Vagina (tissue), 2 donors: Measurements from ENCODE around the gene GLRX5.

Source experiments
- CTCF ChIP-seq, 3 experiments: fragments of 450-650 bp in 2 of 3; fragments of 200-600 bp in 1 of 3; sonication (generic) in 1 of 3; IDR thresholded peaks; one replicate each; pipeline ENCODE4 v1.5.1; 2017 to 2019; ENCODE audit warnings: antibody characterized with exemption in 3 of 3, mild to moderate bottlenecking in 2 of 3, moderate library complexity in 2 of 3
- POLR2A ChIP-seq, 2 donors: fragments of 450-650 bp; IDR thresholded peaks; one replicate each; pipeline ENCODE4 v1.6.1; 2017; ENCODE audit warnings: antibody characterized with exemption in 2 of 2, mild to moderate bottlenecking in 2 of 2, moderate library complexity in 2 of 2
- POLR2AphosphoS5 ChIP-seq, 2 donors: sonication (generic); formaldehyde crosslinking; IDR thresholded peaks; one replicate each; pipeline ENCODE4 v1.9.0; 2017; ENCODE audit warnings: antibody characterized with exemption in 2 of 2, mild to moderate bottlenecking in 2 of 2, low read depth in 1 of 2; ENCODE audit not compliant: insufficient read depth in 1 of 2

- TF ChIP-seq CTCF (IDR thresholded peaks at IDR 0.05) (no peak), POLR2AphosphoS5 (IDR thresholded peaks at IDR 0.05; ENCODE audit: insufficient read depth in 1 of 2, low read depth in 1 of 2) (no peak), POLR2A (IDR thresholded peaks at IDR 0.05) (peak in 1 of 2 donors; percentile 35)
Observed at GRCh38 chr14:95516554-95517181, 18.2 kb upstream of the GLRX5 start, which contains the start of gene SYNE3.
